Keratinocyte (primary cell): ENCODE data around the gene SHKBP1. TPM values are rescaled to one million over a fixed set of nuclear protein-coding genes. Genes with fewer than 3 reads are reported as not detected.

Experiments
- DNase-seq: peaks from one replicate; pipeline ENCODE4 v3.0.0-alpha.2; 2011; ENCODE audit warnings: low read depth, missing footprints, low spot score
- FAIRE-seq: peaks from 2 replicates; lab custom pipeline; 2011; peaks lifted over from hg19 to GRCh38; lab: Jason Lieb, UNC
- H2AFZ ChIP-seq: 2 replicates; pipeline ENCODE4 v1.6.0; 2012; ENCODE audit warnings: low read length, control low read depth, inconsistent platforms; ENCODE audit not compliant: control insufficient read depth
- H3K27ac ChIP-seq: 2 replicates; pipeline ENCODE4 v1.5.1; 2011; ENCODE audit warnings: low read length; ENCODE audit not compliant: control insufficient read depth, insufficient read depth
- H3K27me3 ChIP-seq: 3 replicates; pipeline ENCODE4 v1.6.0; 2011; ENCODE audit warnings: low read length; ENCODE audit not compliant: control insufficient read depth, insufficient read depth; ENCODE audit errors: extremely low read depth
- H3K36me3 ChIP-seq, 2 experiments: 2 replicates in 1 of 2; 3 replicates in 1 of 2; pipeline ENCODE4 v1.5.1; 2011; ENCODE audit warnings: low read length in 2 of 2, mild to moderate bottlenecking in 1 of 2; ENCODE audit not compliant: control insufficient read depth in 2 of 2, insufficient read depth in 2 of 2; ENCODE audit errors: extremely low read depth in 1 of 2
- H3K4me1 ChIP-seq: 3 replicates; pipeline ENCODE4 v1.5.1; 2011; ENCODE audit warnings: low read length; ENCODE audit not compliant: control insufficient read depth, insufficient read depth; ENCODE audit errors: extremely low read depth
- H3K4me2 ChIP-seq: 3 replicates; pipeline ENCODE4 v1.6.0; 2011; ENCODE audit warnings: low read depth, low read length; ENCODE audit not compliant: control insufficient read depth, insufficient read depth; ENCODE audit errors: extremely low read depth
- H3K4me3 ChIP-seq, 3 experiments: fragments of 200-600 bp in 1 of 3; sonication (generic) in 1 of 3; 2 replicates in 2 of 3; 3 replicates in 1 of 3; pipeline ENCODE4 v1.5.1; 2011 to 2016; ENCODE audit warnings: low read length in 3 of 3, mild to moderate bottlenecking in 3 of 3, control low read depth in 2 of 3, inconsistent platforms in 1 of 3, low read depth in 1 of 3, mixed read lengths in 1 of 3, mixed run types in 1 of 3, moderate library complexity in 1 of 3; ENCODE audit not compliant: control insufficient read depth in 2 of 3, insufficient read depth in 2 of 3; ENCODE audit errors: extremely low read depth in 1 of 3
- H3K79me2 ChIP-seq: 2 replicates; pipeline ENCODE4 v1.6.0; 2012; ENCODE audit warnings: low read length; ENCODE audit not compliant: control insufficient read depth, insufficient read depth
- H3K9ac ChIP-seq: 3 replicates; pipeline ENCODE4 v1.6.0; 2011; ENCODE audit warnings: low read length; ENCODE audit not compliant: control insufficient read depth, insufficient read depth; ENCODE audit errors: extremely low read depth
- H3K9me1 ChIP-seq: 3 replicates; pipeline ENCODE4 v1.6.0; 2011; ENCODE audit warnings: low read length; ENCODE audit not compliant: control insufficient read depth, insufficient read depth; ENCODE audit errors: extremely low read depth
- H3K9me3 ChIP-seq: 2 replicates; pipeline ENCODE4 v1.5.1; 2012; ENCODE audit warnings: low read depth, low read length; ENCODE audit not compliant: control insufficient read depth
- H4K20me1 ChIP-seq: 3 replicates; pipeline ENCODE4 v1.6.0; 2011; ENCODE audit warnings: low read length; ENCODE audit not compliant: control insufficient read depth, insufficient read depth; ENCODE audit errors: extremely low read depth
- EZH2 ChIP-seq: IDR thresholded peaks from one replicate; pipeline ENCODE4 v1.6.1; 2012; ENCODE audit warnings: inconsistent platforms, mild to moderate bottlenecking, low read length, moderate library complexity
- dilution Hi-C: fragments of 300-500 bp; cut with MboI; formaldehyde crosslinking; loops from one replicate; pipeline ENCODE4 v1.7.0; 2020; ENCODE audit warnings: low sequenced_read_pairs; ENCODE audit not compliant: extremely low pct_ligation_motif_present
- polyA plus RNA-seq, 5 experiments: library from polyadenylated mRNA; depleted of rRNA in 3 of 5; stranded (reverse) in 3 of 5; stranded (forward) in 1 of 5; unstranded in 1 of 5; fragments of >200 nt; gene quantifications; 1 replicate in 1 of 5; 2 replicates in 3 of 5; 3 replicates in 1 of 5; pipeline versions ENCODE4 v1.2.1 to v1.2.3, GENCODE V29; 2011 to 2012; ENCODE audit warnings: missing spikeins in 2 of 5, low read depth in 1 of 5, low replicate concordance in 1 of 5
- TF ChIP-seq, protein P1 (sequence below), 3 experiments: IDR thresholded peaks in 1 of 3; conservative IDR thresholded peaks in 1 of 3; optimal IDR thresholded peaks in 1 of 3; 2 replicates in 2 of 3; 3 replicates in 1 of 3; pipeline versions ENCODE3 to v1.5.1; 2011; ENCODE audit warnings: low read length in 3 of 3, mild to moderate bottlenecking in 3 of 3, moderate library complexity in 2 of 3, control low read depth in 1 of 3, inconsistent platforms in 1 of 3; ENCODE audit not compliant: insufficient read depth in 2 of 3; ENCODE audit errors: extremely low read depth in 1 of 3

SHKBP1 gene
- polyA plus RNA-seq, 1 donor (not counting 4 experiments of a cell fraction or from before 2014, with no cell fraction given) = 20.2 TPM

DNA sequence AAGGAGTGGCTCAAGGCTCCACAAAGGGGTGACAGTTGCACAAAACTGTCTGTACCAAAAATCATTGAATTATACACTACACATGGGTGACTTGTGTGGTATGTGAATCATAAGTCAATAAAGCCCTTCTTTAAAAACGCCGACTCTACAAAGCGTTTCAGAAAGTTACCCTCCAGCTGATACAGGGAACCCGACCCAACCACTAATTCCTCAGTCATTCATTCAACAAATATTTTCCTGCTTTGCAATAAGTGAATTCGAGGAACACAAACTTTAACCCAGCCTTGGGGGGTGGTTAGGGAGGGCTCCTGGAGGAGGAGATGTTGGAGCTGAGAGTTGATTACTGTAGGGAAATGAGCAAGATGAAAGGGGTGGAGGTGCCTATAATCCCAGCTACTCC, 56.5 kb downstream of the SHKBP1 start:
- Histone ChIP-seq H3K9me3 (no peaks in the 10 kb centered on the region), H3K4me1 (peaks cover 13% of the 10 kb centered on the region), H3K27ac (no peak overlapping the region), H3K9me1 (peaks cover 3% of the 10 kb centered on the region), H3K4me2 (no peak overlapping the region), H3K36me3 (peaks cover 4 to 12% of the 10 kb centered on the region in 2 experiments), H3K9ac (no peak overlapping the region), H3K27me3 (no peaks in the 10 kb centered on the region), H2AFZ (no peak overlapping the region), H3K4me3 (no peak overlapping the region), H3K79me2 (no peaks in the 10 kb centered on the region), H4K20me1 (no peaks in the 10 kb centered on the region)
- DNase-seq = no peak
- no peak for TF ChIP-seq EZH2
- TF ChIP-seq, protein P1, sequence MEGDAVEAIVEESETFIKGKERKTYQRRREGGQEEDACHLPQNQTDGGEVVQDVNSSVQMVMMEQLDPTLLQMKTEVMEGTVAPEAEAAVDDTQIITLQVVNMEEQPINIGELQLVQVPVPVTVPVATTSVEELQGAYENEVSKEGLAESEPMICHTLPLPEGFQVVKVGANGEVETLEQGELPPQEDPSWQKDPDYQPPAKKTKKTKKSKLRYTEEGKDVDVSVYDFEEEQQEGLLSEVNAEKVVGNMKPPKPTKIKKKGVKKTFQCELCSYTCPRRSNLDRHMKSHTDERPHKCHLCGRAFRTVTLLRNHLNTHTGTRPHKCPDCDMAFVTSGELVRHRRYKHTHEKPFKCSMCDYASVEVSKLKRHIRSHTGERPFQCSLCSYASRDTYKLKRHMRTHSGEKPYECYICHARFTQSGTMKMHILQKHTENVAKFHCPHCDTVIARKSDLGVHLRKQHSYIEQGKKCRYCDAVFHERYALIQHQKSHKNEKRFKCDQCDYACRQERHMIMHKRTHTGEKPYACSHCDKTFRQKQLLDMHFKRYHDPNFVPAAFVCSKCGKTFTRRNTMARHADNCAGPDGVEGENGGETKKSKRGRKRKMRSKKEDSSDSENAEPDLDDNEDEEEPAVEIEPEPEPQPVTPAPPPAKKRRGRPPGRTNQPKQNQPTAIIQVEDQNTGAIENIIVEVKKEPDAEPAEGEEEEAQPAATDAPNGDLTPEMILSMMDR (optimal IDR thresholded peaks at IDR 0.05 in 1 of 3, IDR thresholded peaks at IDR 0.05 in 1 of 3, conservative IDR thresholded peaks at IDR 0.05 in 1 of 3; ENCODE audit: extremely low read depth in 1 of 3, insufficient read depth in 2 of 3, low read length in 3 of 3) = no peak
- dilution Hi-C loops = no loop called here
- FAIRE-seq = no peak

DNA sequence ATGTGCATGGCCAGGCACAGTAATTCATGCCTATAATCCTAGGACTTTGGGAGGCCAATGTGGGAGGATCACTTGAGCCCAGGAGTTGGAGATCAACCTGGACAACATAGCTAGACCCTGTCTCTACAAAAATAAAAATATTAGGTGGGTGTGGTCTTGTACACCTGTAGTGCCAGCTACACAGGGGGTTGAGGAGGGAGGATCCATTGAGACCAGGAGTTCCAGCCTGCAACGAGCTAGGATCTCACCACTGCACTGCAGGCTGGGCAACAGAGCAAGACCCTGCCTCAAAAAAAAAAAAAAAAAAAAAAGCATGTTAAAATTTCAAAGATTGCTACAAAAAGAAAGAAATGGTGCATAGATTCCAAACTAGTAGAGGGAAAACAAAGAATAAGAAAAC, 61.7 kb downstream of the SHKBP1 start:
- dilution Hi-C loops = no loop called here
- Histone ChIP-seq H3K4me3 (no peak overlapping the region), H3K9me1 (no peaks in the 10 kb centered on the region), H3K27ac (no peak overlapping the region), H3K27me3 (no peaks in the 10 kb centered on the region), H3K4me1 (peaks cover 7% of the 10 kb centered on the region), H2AFZ (no peak overlapping the region), H4K20me1 (no peaks in the 10 kb centered on the region), H3K36me3 (no peaks in the 10 kb centered on the region), H3K9ac (no peak overlapping the region), H3K79me2 (no peaks in the 10 kb centered on the region), H3K4me2 (no peak overlapping the region), H3K9me3 (no peaks in the 10 kb centered on the region)
- TF ChIP-seq, protein P1 (optimal IDR thresholded peaks at IDR 0.05 in 1 of 3, IDR thresholded peaks at IDR 0.05 in 1 of 3, conservative IDR thresholded peaks at IDR 0.05 in 1 of 3; ENCODE audit: extremely low read depth in 1 of 3, insufficient read depth in 2 of 3, low read length in 3 of 3) = no peak
- DNase-seq (no peak), FAIRE-seq (no peak)
